ENCODE measurements around the gene LRP2BP. TPM values are rescaled to one million over a fixed set of nuclear protein-coding genes. Genes with fewer than 3 reads are reported as not detected.
"Not testable (repeated sequence)": the region's sequence is repeated elsewhere in the genome, so short reads cannot be mapped to it uniquely, and the experiment has no call there.

LRP2BP gene
- total RNA-seq, 1 donor from 2014 or later: 1.0 TPM

DNA sequence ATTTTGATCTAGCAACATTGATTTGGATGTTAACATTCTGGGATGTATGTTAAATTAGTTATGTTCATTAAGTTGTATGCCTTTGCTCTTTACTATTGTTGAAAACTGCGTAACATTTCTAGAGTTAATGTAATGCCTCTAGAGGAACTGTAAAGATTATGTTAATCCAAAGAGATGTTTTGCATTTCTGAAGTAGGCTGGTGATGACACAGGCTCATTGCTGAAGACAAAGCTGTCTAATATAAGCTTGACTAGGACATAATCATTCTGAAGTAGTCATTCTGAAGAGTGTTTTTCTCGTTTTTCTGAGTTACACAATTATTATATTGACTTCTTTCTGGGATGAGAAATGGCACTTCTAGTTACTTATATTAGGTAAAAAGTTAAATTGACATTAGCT lies 72.9 kb downstream of the LRP2BP start:
- Mint-ChIP-seq H3K27ac (no peak overlapping the region), H3K9me3 (no peaks in the 10 kb centered on the region), H3K27me3 (no peaks in the 10 kb centered on the region), H3K4me1 (ENCODE audit: unreplicated experiment) (no peaks in the 10 kb centered on the region), H3K36me3 (peaks cover 16% of the 10 kb centered on the region), H3K4me3 (no peak overlapping the region)
- TF ChIP-seq, protein P1, sequence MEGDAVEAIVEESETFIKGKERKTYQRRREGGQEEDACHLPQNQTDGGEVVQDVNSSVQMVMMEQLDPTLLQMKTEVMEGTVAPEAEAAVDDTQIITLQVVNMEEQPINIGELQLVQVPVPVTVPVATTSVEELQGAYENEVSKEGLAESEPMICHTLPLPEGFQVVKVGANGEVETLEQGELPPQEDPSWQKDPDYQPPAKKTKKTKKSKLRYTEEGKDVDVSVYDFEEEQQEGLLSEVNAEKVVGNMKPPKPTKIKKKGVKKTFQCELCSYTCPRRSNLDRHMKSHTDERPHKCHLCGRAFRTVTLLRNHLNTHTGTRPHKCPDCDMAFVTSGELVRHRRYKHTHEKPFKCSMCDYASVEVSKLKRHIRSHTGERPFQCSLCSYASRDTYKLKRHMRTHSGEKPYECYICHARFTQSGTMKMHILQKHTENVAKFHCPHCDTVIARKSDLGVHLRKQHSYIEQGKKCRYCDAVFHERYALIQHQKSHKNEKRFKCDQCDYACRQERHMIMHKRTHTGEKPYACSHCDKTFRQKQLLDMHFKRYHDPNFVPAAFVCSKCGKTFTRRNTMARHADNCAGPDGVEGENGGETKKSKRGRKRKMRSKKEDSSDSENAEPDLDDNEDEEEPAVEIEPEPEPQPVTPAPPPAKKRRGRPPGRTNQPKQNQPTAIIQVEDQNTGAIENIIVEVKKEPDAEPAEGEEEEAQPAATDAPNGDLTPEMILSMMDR (conservative IDR thresholded peaks at IDR 0.05): no peak
- DNase-seq (ENCODE audit: extremely low spot score, unreplicated experiment): no peak

DNA sequence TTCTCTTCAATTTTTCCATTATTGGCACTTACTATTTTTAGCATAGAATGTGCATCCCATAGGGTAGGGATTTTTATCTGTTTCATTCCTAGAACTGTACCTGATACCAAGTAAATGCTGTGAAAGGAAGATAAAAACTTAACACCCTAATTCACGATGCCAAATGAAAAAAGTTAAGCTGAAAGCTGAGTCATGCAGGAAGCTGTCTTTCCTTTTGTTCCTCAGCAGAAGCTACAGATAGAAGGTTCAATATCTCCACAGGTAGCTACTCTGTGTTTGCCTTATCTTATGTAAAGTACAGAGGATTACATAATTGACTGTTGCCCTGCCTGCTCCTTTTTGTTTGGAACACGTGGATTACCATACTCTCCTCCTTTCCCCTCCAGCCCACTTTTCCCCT lies 77.0 kb downstream of the LRP2BP start:
- peaks cover 30% of the 10 kb centered on the region for H3K36me3 Mint-ChIP-seq
- H3K4me1 Mint-ChIP-seq (ENCODE audit: unreplicated experiment): no peaks in the 10 kb centered on the region
- no peaks in the 10 kb centered on the region for H3K27me3 Mint-ChIP-seq
- H3K9me3 Mint-ChIP-seq: no peaks in the 10 kb centered on the region
- H3K27ac Mint-ChIP-seq: peak overlapping the region; percentile 11
- TF ChIP-seq, protein P1 (conservative IDR thresholded peaks at IDR 0.05): no peak
- DNase-seq (ENCODE audit: extremely low spot score, unreplicated experiment): no peak
- no peak overlapping the region for H3K4me3 Mint-ChIP-seq

DNA sequence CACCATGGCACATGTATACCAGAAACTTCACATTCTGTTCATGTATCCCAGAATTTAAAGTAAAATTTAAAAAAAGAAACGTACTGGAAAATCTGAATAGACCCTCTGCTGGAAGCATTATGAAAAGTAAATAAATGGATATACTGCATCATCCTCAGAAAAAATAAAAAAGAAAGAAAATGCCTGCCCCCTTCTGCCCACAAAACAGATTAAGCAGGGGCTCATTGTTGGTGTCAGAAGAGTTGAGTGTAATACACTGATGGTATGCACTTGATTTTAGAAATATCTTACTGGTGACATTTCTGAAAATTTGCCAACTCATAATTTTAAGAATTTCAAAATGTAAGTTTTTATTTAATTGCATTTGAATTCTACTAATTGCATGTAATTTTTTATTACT lies 77.8 kb downstream of the LRP2BP start:
- no peak for DNase-seq (ENCODE audit: extremely low spot score, unreplicated experiment)
- TF ChIP-seq, protein P1 (conservative IDR thresholded peaks at IDR 0.05): no peak
- no peaks in the 10 kb centered on the region for H3K4me1 Mint-ChIP-seq (ENCODE audit: unreplicated experiment)
- no peaks in the 10 kb centered on the region for H3K9me3 Mint-ChIP-seq
- H3K4me3 Mint-ChIP-seq: no peak overlapping the region
- no peaks in the 10 kb centered on the region for H3K27me3 Mint-ChIP-seq
- H3K36me3 Mint-ChIP-seq: peaks cover 37% of the 10 kb centered on the region
- H3K27ac Mint-ChIP-seq: no peak overlapping the region

DNA sequence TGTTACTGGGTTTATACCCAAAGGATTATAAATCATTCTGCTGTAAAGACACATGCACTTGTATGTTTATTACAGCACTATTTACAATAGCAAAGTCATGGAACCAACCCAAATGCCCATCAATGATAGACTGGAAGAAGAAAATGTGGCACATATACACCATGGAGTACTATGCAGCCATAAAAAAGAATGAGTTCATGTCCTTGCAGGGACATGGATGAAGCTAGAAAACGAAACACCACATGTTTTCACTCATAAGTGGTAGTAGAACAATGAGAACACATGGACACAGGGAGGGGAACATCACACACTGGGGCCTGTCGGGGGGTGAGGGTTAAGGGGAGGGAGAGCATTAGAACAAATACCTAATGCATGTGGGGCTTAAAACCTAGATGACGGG lies 78.3 kb downstream of the LRP2BP start:
- H3K36me3 Mint-ChIP-seq: peaks cover 38% of the 10 kb centered on the region
- not testable (repeated sequence) for H3K4me3 Mint-ChIP-seq; H3K4me1 Mint-ChIP-seq (ENCODE audit: unreplicated experiment); H3K27me3 Mint-ChIP-seq; H3K9me3 Mint-ChIP-seq; DNase-seq (ENCODE audit: extremely low spot score, unreplicated experiment); H3K27ac Mint-ChIP-seq

Other genes starting within 250 kb of the LRP2BP start
- 13.8 and 21.6 TPM in 2 replicates for gene CFAP97, start 191.9 kb downstream of the LRP2BP start, total RNA-seq (ENCODE audit: low replicate concordance)
- gene SNX25, start 186.3 kb downstream of the LRP2BP start, total RNA-seq (ENCODE audit: low replicate concordance): 9.4 and 11.2 TPM in 2 replicates
- gene ANKRD37, start 917 bp upstream of the LRP2BP start, total RNA-seq (ENCODE audit: low replicate concordance): 3.6 and 5.8 TPM in 2 replicates
- gene UFSP2, start 30.0 kb upstream of the LRP2BP start, total RNA-seq (ENCODE audit: low replicate concordance): 21.1 and 22.1 TPM in 2 replicates
- gene CCDC110, start 75.8 kb upstream of the LRP2BP start, total RNA-seq (ENCODE audit: low replicate concordance): 0.21 and 0.94 TPM in 2 replicates
- 0.93 and 6.7 TPM in 2 replicates for gene PDLIM3, start 139.6 kb upstream of the LRP2BP start, total RNA-seq (ENCODE audit: low replicate concordance)

Data from type B pancreatic cell (in vitro differentiated cells).